ENCODE results near the gene IL31. TPM values are rescaled to one million over a fixed set of nuclear protein-coding genes. Genes with fewer than 3 reads are reported as not detected.

The IL31 gene
- polyA plus RNA-seq, 1 experiment = not detected

GRCh38 chr12:122155705-122156104, 18.3 kb downstream of the IL31 start:
- CTCF ChIA-PET = interaction anchor here (1.0 kb wide), 2 partner anchors 35 to 101 kb away, joined by 3 to 4 read pairs; no protein-coding TSS in a partner anchor
- no peak for DNase-seq (ENCODE audit: low read depth)
- Histone ChIP-seq H3K36me3 (ENCODE audit: control insufficient read depth, insufficient read depth, low read length) (no peaks in the 10 kb centered on the region), H3K4me3 (ENCODE audit: low read depth, low read length) (no peak overlapping the region), H3K27me3 (ENCODE audit: control insufficient read depth, insufficient read depth, low read length) (peaks cover 4% of the 10 kb centered on the region)
- POLR2A ChIA-PET = no interaction called here
- TF ChIP-seq CTCF (IDR thresholded peaks at IDR 0.05; ENCODE audit: insufficient read depth, low read depth, low read length) = no peak

GRCh38 chr12:122152754-122153153, 21.3 kb downstream of the IL31 start:
- ChIA-PET CTCF (interaction anchor here (0.9 to 1.2 kb wide), 3 partner anchors 37 to 778 kb away, joined by 3 read pairs; no protein-coding TSS in a partner anchor), POLR2A (no interaction called here)
- no peak for TF ChIP-seq CTCF (IDR thresholded peaks at IDR 0.05; ENCODE audit: insufficient read depth, low read depth, low read length)
- H3K27me3 ChIP-seq (ENCODE audit: control insufficient read depth, insufficient read depth, low read length) = peaks cover 4% of the 10 kb centered on the region
- H3K36me3 ChIP-seq (ENCODE audit: control insufficient read depth, insufficient read depth, low read length) = no peaks in the 10 kb centered on the region
- H3K4me3 ChIP-seq (ENCODE audit: low read depth, low read length) = no peak overlapping the region
- DNase-seq (ENCODE audit: low read depth) = no peak

- peaks cover 2% of the 10 kb centered on the region; the same call in 1 of the 2 replicates for H3K27me3 ChIP-seq (ENCODE audit: control insufficient read depth, insufficient read depth, low read length)
- no peaks in the 10 kb centered on the region; the same call in 1 of the 2 replicates for H3K36me3 ChIP-seq (ENCODE audit: control insufficient read depth, insufficient read depth, low read length)
- ChIA-PET POLR2A (no interaction called here), CTCF (interaction anchor here (0.6 to 1.1 kb wide), 2 partner anchors 27 to 95 kb away, joined by 3 read pairs; no protein-coding TSS in a partner anchor)
- DNase-seq (ENCODE audit: low read depth) = no peak
- H3K4me3 ChIP-seq (ENCODE audit: low read depth, low read length) = no peak overlapping the region
- TF ChIP-seq CTCF (IDR thresholded peaks at IDR 0.05; ENCODE audit: insufficient read depth, low read depth, low read length) = no peak
These were observed 23.8 kb downstream of the IL31 start for GRCh38 chr12:122150127-122150681.

- TF ChIP-seq CTCF (IDR thresholded peaks at IDR 0.05; ENCODE audit: insufficient read depth, low read depth, low read length) = no peak
- H3K36me3 ChIP-seq (ENCODE audit: control insufficient read depth, insufficient read depth, low read length) = peaks cover 2% of the 10 kb centered on the region; the same call in 1 of the 2 replicates
- no peak for DNase-seq (ENCODE audit: low read depth)
- CTCF ChIA-PET = interaction anchor here (0.8 kb wide), 1 partner anchor 38 kb away, joined by 3 read pairs; no protein-coding TSS in a partner anchor
- POLR2A ChIA-PET = interaction anchor here (0.6 kb wide), 1 partner anchor 9 kb away, joined by 4 read pairs; no protein-coding TSS in a partner anchor
- H3K4me3 ChIP-seq (ENCODE audit: low read depth, low read length) = no peak overlapping the region
- H3K27me3 ChIP-seq (ENCODE audit: control insufficient read depth, insufficient read depth, low read length) = peaks cover 2% of the 10 kb centered on the region; the same call in 1 of the 2 replicates
These were observed 25.4 kb downstream of the IL31 start for GRCh38 chr12:122148657-122149056.

- Histone ChIP-seq H3K36me3 (ENCODE audit: control insufficient read depth, insufficient read depth, low read length) (peaks cover 5% of the 10 kb centered on the region), H3K4me3 (ENCODE audit: low read depth, low read length) (no peak overlapping the region), H3K27me3 (ENCODE audit: control insufficient read depth, insufficient read depth, low read length) (no peaks in the 10 kb centered on the region)
- no peak for TF ChIP-seq CTCF (IDR thresholded peaks at IDR 0.05; ENCODE audit: insufficient read depth, low read depth, low read length)
- DNase-seq (ENCODE audit: low read depth) = no peak
- ChIA-PET CTCF (interaction anchor here (0.8 to 3.1 kb wide), 3 partner anchors 24 to 93 kb away, joined by 3 to 16 read pairs (median 3); no protein-coding TSS in a partner anchor), POLR2A (interaction anchor here (0.6 kb wide), 1 partner anchor 10 kb away, joined by 4 read pairs; no protein-coding TSS in a partner anchor)
These were observed 26.3 kb downstream of the IL31 start for GRCh38 chr12:122147514-122148290.

Data from BJ (cell line).